NCI-H460 (cell line): ENCODE measurements around the gene DGCR2. TPM values are rescaled to one million over a fixed set of nuclear protein-coding genes. Genes with fewer than 3 reads are reported as not detected.
"Not testable (repeated sequence)": the region's sequence is repeated elsewhere in the genome, so short reads cannot be mapped to it uniquely, and the experiment has no call there.

Experiments
- DNase-seq: peaks from one replicate; pipeline ENCODE4 v3.0.0-alpha.2; 2016; ENCODE audit warnings: low read depth; ENCODE audit errors: extremely low read depth
- total RNA-seq: library from RNA; depleted of rRNA; stranded (reverse); fragments of >200 nt; shearing (Covaris generic); gene quantifications from 2 replicates; pipeline ENCODE4 v1.2.3, GENCODE V29; 2014

Gene DGCR2
- total RNA-seq, 1 experiment from 2014 or later: 15.0 TPM

DNA sequence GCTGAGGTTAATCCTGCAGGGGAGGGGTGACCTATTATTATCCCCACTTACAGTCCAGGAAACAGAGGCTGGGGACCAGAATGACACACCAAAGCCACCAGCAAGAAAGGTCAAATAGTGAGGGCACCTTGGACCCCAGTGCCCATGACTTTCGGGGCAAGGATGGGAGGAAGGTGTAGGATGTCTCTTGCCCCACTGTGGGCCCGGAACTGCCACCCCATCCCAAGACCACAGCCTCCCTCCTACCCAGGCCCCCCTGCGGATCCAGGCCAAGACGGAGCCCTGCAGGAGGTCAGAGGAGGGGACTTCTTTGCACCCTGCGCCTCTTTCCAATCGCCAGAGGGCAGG is 87.1 kb downstream of the DGCR2 start:
- not testable (repeated sequence) for DNase-seq

DNA sequence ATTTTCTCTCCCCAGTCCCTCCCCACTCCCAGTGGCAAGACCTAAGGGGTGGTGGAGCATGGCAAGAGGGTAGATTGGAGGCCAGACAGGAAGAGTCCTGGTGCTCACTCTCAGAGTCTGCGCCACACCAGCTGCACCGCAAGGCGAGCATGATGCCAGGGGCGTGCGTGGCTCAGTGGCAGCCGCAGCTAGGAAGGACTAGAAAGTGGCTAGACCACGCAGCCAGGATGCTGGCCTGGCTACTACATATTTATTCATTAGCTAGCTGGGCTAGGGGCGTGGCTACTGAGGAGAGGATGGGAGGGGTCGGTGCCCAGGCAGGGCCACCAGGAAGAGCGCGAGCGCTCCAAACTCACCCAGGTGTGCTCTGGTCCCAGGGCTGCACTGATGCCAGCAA is 87.5 kb downstream of the DGCR2 start:
- DNase-seq: not testable (repeated sequence)

DNA sequence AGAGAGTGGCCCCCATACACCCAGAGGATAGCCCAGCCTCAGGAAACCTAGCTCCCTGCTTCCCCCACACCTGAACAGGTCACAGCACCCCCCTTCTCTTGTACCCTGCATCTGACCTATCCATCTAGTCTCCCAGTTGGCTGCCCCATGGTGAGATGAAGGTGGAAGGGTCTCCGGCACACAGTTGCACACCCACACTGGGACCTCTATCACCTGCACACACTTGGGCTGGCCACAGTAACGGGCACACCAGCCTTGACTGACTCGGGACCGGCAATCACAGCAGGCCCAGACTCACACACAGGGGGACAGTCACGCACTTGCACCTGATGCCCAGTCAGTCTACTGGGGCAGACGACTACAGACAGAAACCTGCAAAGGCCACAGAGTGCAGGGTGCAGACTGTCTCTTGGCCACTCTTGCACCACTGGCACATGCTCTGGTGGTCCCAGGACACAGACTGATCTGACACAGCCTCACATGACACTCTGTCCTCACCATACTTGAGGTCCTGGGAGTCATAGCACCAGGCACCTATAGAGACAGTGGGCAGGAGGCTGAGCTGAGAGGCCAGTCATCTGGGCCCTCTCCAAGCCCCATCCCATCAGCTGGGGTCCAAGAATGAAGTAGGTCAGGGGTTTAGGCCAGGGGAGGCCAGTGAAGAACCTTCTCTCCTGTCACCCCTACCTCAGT is 88.0 kb downstream of the DGCR2 start:
- not testable (repeated sequence) for DNase-seq

DNA sequence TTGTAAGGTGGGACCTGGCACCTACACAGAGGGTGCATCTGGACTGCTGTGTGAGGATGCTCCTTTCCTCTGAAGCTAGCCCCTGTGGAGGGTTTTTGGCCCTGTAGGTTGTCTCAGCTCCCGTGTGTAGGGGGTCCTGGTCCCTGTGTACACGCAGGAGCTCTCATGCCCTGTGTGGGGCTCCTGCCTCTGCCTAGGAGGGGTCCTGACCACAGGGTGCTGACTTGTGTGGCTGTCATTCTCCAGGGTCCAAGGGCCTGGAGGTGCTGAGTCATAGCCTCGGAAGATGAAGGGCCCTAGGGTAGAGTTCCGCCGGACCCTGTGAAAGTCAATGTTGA is 88.7 kb downstream of the DGCR2 start:
- not testable (repeated sequence) for DNase-seq

DNA sequence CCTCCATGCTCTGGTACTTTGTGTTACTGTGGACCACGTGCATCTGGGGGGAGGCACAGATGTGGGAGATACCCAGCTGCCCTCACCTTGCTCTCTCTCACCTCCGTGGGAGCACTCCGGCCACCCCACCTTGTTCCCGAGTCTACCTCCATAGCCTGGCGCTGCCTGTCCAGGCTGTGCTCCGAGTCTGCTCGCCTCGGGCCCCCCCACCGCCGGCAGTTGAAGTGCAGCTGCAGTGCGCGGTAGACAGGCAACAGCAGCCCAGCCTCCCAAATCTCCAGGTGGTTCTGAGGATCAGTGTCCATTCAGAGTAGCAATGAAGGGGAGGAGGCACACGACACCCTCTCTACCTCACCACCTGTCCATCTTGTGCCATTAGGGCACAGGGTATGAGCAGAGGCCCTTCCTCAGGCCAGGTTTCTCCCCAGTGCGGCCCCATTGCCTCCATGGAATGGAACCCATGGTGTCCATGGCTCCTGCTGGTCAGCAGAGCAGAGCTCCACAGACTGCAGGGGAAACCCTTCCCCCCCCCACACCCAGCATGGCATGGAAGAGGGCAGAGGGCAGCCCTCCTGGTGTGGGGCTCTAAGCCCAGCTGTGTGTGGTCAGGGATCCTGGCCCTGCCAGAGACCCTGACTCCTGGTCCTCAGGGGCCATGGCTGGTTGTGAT is 89.2 kb downstream of the DGCR2 start:
- DNase-seq: not testable (repeated sequence)

DNA sequence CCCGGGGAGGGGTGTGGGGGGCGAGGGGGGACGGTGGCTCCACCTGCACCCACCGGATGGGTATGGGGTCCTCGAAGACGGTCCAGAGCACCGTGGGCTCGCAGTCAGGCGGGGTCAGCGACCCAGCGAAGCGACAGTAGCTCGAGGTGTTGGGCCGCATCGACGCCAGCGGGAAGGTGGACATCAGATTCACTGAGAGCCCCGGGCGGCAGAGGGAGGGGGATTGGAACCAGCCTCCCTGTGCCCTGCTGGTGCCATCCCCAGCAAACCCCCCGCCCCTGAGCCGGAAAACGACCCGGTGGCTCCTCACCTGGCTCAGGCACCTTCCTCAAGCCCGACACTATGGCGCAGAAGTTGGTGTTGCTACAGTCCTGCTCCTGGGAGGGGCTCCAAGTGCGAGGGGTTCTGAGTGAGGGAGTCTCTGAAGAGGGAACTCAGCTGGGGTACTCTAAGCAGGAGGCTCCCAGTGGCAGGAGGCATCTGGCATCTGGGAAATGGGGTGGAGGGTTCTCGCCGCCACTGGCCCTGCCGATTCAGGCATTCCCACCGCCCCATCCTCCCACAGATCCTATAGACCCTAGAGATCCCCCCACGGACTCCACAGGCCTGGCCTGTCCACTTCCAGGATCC is 89.9 kb downstream of the DGCR2 start:
- not testable (repeated sequence) for DNase-seq

DNA sequence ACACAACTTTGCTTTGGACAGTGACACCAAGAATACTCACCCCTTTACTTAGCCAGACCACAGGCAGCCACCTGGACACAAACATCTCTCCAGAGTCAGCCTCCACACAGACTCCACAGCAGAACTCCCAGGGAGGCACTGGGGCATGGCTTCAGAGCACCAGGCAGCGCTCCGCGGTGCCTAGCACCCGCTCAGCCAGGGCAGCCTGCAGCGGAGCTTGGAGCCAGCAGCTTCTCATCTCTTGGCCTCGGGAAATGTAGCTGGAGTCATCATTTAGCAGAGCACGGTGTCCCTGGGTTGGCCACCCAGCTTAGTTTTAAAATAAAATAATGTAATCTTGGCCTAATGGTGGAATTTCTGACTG is 91.3 kb downstream of the DGCR2 start:
- not testable (repeated sequence) for DNase-seq

DNA sequence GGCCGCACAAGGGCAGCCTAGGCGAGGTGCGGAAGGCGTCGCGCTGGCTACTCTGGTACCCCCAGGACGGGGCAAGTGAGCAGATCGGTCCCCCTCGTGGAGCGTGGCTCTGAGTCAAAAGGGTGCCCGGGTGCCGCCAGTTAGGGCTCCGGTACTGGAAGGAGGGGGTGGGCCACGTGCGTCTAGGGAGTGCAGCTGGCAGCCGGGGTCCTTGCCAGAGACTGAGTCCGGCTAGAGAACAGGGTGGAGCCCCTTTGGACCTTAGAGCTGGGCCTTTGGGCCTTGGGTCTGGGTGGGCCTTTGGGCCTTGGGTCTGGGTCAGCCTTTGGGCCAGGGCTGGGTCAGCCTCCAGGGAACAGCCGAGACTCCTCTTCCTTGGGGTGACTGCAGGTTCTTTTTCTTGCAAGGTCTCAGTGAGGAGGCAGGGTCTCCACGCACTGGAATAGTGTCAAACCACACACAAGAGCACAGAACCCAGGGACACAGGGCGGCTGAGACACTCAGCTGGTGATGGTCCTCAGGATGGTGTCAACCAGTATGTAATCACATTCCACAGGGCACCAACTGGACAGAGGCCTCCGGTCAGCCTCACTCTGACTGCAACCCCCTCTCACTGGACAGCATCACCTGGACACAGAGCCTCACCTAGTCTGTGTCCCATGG is 91.9 kb downstream of the DGCR2 start:
- DNase-seq: not testable (repeated sequence)

DNA sequence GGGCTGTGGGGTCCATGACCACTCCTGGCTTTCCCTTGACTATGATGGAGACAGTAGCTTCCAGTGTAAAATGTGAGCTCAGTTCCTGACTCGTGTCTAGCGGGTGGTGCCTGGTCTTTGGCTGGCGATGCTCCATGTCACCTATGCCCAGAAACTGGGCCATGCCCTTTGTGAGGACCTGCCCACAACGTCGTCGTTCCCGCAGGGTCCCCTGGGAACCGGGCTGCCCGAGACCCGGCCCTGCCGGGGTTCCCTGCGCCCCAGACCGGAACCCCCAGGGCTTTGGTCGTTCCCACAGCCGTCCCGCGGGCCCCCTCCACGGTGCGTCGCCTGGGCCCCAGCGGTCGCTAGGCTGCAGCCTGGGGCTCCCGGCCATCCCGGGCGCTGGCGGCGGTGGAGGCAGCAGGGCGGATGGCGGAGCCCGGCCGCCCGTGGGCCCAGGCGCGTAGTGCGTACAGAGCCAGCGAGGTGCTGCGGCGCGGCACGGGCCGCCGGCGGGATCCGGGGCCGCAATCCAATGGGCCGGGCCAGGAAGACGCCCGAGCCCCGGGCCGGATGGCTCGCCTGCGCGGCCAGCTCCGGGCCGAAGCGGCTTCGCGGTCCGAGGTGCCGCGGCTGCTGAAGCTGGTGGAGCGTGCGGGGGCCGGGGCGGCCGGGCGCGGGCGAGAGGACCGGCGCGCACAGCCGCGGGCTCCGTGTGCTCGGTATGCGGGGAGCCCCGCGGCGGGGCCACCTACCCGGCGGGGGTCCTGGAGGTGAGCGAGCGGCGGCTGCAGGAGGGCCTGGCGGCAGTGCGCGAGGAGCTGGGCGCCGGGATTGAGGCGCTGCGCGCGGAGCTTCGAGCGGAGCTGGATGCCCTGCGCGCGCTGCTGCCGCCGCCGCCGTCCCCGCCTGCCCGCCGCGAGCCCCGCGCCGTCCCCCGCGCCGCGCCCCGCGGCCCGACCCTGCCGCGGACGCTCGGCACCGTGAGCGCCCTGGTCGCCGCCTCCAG is 92.8 kb downstream of the DGCR2 start:
- DNase-seq: not testable (repeated sequence)

DNA sequence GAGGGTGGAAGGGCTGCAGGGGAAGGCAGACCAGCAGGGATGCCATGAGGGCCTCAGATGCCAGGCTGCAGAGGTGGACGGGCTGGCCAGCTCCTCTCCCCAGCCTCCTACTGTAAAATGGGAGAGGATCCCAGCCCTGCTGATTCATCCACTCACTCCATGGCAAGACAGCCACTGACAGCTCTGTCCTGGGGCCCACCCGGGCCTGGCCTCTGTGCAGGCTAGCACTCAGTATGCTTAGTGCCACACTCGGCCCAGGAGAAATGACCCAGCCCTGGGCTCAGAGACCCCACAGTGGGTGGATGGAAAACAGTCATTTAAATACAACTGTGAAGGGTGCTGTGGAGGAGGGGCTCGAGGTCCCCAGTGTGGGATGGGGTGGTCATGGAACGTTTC is 94.2 kb downstream of the DGCR2 start:
- not testable (repeated sequence) for DNase-seq

DNA sequence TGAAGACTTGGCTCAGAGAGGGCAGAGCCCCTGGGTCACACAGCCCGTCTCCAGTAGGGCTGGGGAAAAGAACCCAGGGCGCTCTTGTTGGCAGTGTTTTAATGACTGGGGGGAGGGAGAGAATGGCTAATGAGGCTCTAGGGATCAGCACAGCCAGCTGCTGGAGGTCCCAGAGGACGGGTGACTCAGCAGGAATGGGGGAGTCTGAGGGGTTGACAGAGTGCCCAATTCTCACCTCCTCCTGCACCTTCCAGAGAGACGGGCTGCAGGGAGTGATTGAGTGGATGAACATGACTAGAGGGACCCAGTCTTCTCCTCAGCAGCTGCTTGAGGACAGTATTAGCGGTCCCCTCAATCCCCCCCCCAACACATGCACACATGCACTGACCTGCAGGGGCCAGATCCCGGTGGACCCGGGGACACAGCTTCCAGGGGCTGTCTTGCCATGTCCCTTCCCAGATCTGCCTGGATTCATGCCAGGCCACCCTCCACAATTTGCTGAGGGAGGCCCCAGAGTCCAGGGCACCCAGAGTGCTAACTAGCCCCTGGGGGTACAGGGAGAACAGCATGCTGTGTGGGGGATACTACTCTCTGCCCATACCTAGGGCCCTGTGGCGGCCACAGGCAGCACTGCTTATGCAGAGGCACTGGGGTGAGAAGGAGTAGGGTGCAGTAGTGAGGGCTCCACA is 94.7 kb downstream of the DGCR2 start:
- not testable (repeated sequence) for DNase-seq

DNA sequence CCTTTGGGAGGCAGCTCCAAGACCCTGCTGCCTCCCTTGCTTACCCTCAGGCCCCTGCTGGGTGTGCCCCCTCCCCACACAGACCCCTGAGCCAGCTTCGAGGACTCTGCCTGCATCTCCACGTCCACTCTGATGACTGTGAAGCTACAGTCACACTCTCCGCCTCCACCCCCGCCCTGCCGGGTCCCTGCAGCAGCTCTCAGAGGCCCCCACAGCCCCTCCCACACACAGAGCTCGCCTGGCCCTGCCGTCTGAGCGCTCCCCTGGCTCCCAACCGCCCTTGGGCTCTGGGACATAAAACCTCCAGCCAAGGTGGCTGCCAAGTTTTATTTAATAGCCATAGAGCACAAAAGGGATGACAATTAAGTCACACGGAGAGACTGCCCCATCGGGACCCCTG is 96.1 kb downstream of the DGCR2 start:
- not testable (repeated sequence) for DNase-seq

DNA sequence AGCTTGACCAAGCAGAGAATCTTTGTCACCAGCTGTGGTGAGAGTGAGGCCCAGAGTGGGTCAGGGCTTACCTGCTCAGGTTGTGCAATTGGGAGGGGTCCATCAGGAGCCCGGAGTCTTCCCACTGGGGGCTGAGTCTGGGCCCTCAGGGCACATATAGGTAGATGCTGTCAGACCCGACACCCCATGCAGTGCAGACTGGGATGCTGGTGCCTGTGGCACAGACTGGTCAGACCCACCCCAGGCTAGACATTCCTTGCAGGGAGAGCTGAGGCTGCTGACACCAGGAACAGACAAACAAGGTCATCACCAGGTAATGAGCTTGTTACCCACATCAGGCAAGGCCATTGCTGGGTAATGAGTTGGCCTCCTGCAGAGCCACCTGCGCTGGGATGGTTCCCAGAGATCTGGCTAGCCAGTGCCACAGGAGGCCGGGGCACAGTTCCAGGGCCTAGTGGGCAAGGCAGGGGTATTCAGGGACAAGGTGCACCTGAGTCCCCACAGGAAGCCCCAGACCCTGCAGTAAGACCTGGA is 97.2 kb downstream of the DGCR2 start:
- DNase-seq: not testable (repeated sequence)

DNA sequence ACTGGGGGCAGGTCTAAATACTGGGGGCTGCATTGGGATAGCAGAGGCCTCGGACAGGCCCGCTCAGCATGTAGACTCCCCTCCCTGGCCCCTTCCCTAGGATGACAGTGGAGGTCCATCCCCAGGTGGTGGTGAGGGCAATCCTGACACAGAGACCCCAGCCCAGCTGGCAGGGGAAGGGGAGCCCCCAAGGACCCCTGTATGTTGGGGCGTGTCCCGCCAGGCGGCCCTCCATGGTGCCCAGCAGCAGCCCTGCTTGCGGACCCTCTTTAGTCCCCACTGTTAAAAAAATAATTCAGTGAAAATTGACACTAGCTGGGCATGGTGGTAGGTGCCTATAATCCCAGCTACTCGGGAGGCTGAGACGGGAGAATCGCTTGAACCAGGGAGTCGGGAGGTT is 98.3 kb downstream of the DGCR2 start:
- DNase-seq: not testable (repeated sequence)

DNA sequence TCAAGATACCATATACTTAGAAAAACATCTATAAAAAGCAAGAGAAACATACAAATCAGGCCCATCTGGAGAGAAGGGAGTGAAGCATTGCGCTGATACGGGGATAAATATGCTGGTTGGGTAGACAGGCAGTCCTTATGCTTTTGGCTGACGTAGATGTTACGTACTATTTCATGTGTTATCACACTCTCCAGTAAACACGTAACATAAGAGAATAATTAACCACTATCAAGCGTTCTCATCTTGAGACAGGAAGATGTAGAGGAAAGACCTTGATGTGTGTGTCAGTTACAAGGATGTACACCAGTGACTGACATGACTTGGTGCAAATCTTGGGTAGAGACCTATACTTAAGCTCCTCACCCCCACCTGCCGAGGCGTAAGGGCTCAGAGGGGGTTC is 99.5 kb downstream of the DGCR2 start:
- no peak for DNase-seq

DNA sequence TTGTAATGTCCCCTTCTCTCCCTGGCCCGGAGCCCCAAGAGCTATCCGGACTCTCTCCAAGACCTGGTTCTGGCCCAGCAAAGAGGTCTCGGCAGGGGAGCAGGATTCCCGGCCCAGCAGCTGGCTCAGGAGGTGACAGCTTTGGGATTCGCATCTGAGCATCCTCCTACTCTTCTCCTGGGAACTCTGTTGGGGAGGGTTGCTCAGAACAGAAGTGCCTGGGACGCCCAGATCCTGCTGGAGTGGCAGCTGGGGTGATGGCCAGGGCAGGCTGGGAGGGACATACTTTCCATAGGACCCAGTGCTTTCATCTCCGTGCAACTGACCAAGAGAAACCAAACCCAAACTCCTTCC is 102.6 kb downstream of the DGCR2 start:
- DNase-seq: no peak

DNA sequence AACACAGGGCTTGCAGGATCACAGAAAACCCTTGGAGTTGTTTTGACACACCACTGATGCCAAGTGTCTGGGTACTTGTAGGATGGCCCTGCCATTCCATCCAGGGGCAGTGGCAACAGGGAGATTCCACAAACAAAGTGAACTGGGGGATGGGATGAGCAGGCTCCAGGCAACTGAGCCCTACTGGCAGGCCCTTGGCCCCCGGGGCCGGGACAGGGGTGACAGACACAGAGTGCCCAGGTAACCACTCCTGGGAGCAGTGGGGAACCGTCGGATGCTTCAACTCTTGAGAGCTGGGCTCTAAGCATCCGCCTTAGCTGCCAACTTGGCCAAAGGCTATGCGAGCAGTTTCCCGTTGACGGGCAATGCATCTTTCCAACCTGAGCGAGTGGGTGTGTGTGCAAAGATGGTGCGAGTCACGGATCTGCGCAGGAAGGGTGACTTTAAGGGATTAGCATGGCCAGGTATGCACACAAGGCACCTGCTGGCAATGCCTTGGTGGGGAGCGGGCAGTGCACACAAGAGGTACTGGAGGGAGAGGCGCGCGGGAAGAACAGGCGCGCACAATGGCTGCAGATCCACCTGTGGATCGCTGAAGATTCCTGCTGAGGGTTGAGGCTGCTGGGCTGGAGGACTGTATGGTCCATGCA is 103.1 kb downstream of the DGCR2 start:
- no peak for DNase-seq

DNA sequence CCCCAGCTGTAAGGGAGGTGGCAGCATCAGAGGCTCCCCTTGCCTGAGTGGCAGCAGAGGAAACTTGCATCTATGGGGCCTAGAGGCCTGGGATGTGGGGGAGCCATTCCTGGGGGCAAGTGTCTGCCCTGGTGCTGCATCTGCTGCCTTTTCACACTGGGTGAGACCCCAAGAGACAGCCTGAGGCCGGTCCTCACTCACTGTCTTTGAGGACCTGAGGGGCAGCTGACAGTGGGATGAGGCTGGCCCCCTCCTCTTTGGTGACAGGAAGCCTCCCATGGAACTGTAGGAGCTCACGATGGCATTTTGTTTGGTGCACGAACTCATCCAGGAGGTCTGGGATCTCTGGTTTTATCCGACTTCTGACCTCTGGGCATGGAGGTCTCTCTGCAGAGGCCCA is 104.0 kb downstream of the DGCR2 start:
- DNase-seq: no peak

DNA sequence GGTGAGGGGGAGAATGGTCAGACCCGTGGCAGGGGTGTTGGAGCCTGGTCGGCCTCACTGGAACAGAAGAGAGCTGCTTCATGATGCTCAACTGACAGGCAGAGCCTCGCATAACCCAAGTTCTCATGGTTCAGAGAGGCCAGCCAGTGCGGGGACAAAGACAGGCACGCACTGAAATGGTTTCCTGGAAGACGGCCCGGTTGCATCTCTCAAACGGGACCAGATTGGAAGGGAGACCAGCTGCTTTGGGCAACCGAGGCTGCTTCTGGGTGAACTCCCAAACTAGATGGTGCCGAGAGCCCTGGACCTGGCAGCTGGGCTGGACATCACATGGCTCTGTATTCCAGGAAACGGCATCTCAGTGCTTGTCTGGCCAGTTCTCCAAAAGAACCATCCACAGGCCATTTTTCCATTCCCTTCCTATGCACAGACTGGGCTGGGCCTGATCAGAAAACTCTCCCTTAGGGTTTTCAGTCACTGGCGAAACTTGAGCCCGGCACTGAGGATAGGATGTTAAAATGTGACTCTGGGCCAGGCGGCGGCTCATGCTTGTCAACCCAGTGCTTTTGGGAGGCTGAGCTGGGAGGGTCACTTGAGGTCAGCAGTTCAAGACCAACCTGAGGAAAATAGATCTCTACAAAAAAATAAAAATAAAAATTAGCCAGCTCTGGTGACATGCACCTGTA is 106.0 kb downstream of the DGCR2 start:
- DNase-seq: no peak
